MM.1S (cell line): ENCODE data around the gene BCL2.

ENCODE experiments used
- DNase-seq: peaks from one replicate; pipeline ENCODE4 v3.0.0-alpha.2; 2015
- H2AFZ ChIP-seq: fragments of 300-600 bp; sonication (generic); 2 replicates; pipeline ENCODE4 v1.6.0; 2016; ENCODE audit warnings: antibody characterized with exemption, low read length
- H3F3A ChIP-seq: fragments of 300-600 bp; sonication (generic); 2 replicates; pipeline ENCODE4 v1.6.1; 2016; ENCODE audit warnings: mild to moderate bottlenecking, antibody characterized with exemption, low read length, moderate library complexity, mixed read lengths; ENCODE audit not compliant: insufficient read depth
- H3K27ac ChIP-seq: fragments of 300-600 bp; sonication (generic); 2 replicates; pipeline ENCODE4 v1.5.1; 2016; ENCODE audit warnings: mild to moderate bottlenecking, low read length
- H3K27me3 ChIP-seq: fragments of 300-600 bp; sonication (generic); replicated peaks from 2 replicates; pipeline ENCODE4 v1.6.0; 2016; ENCODE audit warnings: low read length; ENCODE audit not compliant: insufficient read depth
- H3K36me3 ChIP-seq: fragments of 300-600 bp; sonication (generic); replicated peaks from 2 replicates; pipeline ENCODE4 v1.6.1; 2016; ENCODE audit warnings: mild to moderate bottlenecking, low read length, mixed read lengths; ENCODE audit not compliant: insufficient read depth
- H3K4me1 ChIP-seq: fragments of 300-600 bp; sonication (generic); 2 replicates; pipeline ENCODE4 v1.6.1; 2016; ENCODE audit warnings: low read length, mixed read lengths
- H3K4me2 ChIP-seq: fragments of 300-600 bp; sonication (generic); 2 replicates; pipeline ENCODE4 v1.6.0; 2016; ENCODE audit warnings: low read depth, low read length
- H3K4me3 ChIP-seq: fragments of 300-600 bp; sonication (generic); 2 replicates; pipeline ENCODE4 v1.5.1; 2016; ENCODE audit warnings: low read length, mixed read lengths
- H3K79me2 ChIP-seq: fragments of 300-600 bp; sonication (generic); 2 replicates; pipeline ENCODE4 v1.6.1; 2016; ENCODE audit warnings: mixed run types, low read length, mixed read lengths
- H3K9ac ChIP-seq: fragments of 300-600 bp; sonication (generic); 2 replicates; pipeline ENCODE4 v1.6.1; 2016; ENCODE audit warnings: low read length, mixed read lengths
- H3K9me2 ChIP-seq: fragments of 300-600 bp; sonication (generic); replicated peaks from 2 replicates; pipeline ENCODE4 v1.6.1; 2016; ENCODE audit warnings: mild to moderate bottlenecking, low read length, mixed read lengths; ENCODE audit not compliant: insufficient read depth
- H3K9me3 ChIP-seq: fragments of 300-600 bp; sonication (generic); replicated peaks from 2 replicates; pipeline ENCODE4 v1.6.1; 2016; ENCODE audit warnings: mild to moderate bottlenecking, low read length, mixed read lengths; ENCODE audit not compliant: insufficient read depth
- H4K20me1 ChIP-seq: fragments of 300-600 bp; sonication (generic); 2 replicates; pipeline ENCODE4 v1.6.1; 2016; ENCODE audit warnings: mild to moderate bottlenecking, low read length, moderate library complexity, mixed read lengths; ENCODE audit not compliant: insufficient read depth
- CTCF ChIP-seq: fragments of 300-600 bp; sonication (generic); IDR thresholded peaks from 2 replicates; pipeline ENCODE4 v1.5.1; 2016; ENCODE audit warnings: antibody characterized with exemption, low read length, mixed read lengths
- EZH2 ChIP-seq: fragments of 300-600 bp; sonication (generic); optimal IDR thresholded peaks from 2 replicates; pipeline ENCODE3; 2017; ENCODE audit warnings: low read depth, mild to moderate bottlenecking, antibody characterized with exemption, low read length, mixed read lengths
- EZH2phosphoT487 ChIP-seq: fragments of 300-600 bp; sonication (generic); IDR thresholded peaks from 2 replicates; pipeline ENCODE4 v1.6.1; 2018; ENCODE audit warnings: antibody characterized with exemption, low read length

Gene BCL2

GRCh38 chr18:63119647-63120046 is 199.9 kb downstream of the BCL2 start:
- Histone ChIP-seq H3K9me3 (no peaks in the 10 kb centered on the region), H3K27ac (no peak overlapping the region)

GRCh38 chr18:63113899-63114565 is 205.5 kb downstream of the BCL2 start:
- TF ChIP-seq EZH2phosphoT487 (no peak), CTCF (no peak), EZH2 (no peak)
- no peaks in the 10 kb centered on the region for H4K20me1 ChIP-seq
- H3K27ac ChIP-seq, result no peak overlapping the region
- DNase-seq, result no peak
- no peak overlapping the region for H3K9ac ChIP-seq
- H3K27me3 ChIP-seq, result no peaks in the 10 kb centered on the region
- H3K79me2 ChIP-seq, result no peaks in the 10 kb centered on the region
- H3K4me3 ChIP-seq, result no peak overlapping the region
- no peak overlapping the region for H2AFZ ChIP-seq
- no peak overlapping the region for H3K4me2 ChIP-seq
- H3K9me2 ChIP-seq, result no peaks in the 10 kb centered on the region
- no peaks in the 10 kb centered on the region for H3K36me3 ChIP-seq
- H3K4me1 ChIP-seq, result peaks cover 20% of the 10 kb centered on the region
- H3K9me3 ChIP-seq, result no peaks in the 10 kb centered on the region
- H3F3A ChIP-seq, result peaks cover 8% of the 10 kb centered on the region; the same call in 1 of the 2 replicates

More at GRCh38 chr18:63119647-63120046, 199.9 kb downstream of the BCL2 start:
- Histone ChIP-seq H3K9ac (no peak overlapping the region), H4K20me1 (no peaks in the 10 kb centered on the region), H3K4me3 (no peak overlapping the region), H3F3A (no peaks in the 10 kb centered on the region), H3K79me2 (no peaks in the 10 kb centered on the region), H2AFZ (no peak overlapping the region), H3K4me2 (no peak overlapping the region), H3K27me3 (no peaks in the 10 kb centered on the region), H3K36me3 (no peaks in the 10 kb centered on the region), H3K4me1 (no peaks in the 10 kb centered on the region), H3K9me2 (no peaks in the 10 kb centered on the region)
- no peak for DNase-seq
- TF ChIP-seq EZH2phosphoT487 (no peak), CTCF (peak; percentile 52)

GRCh38 chr18:63112706-63113105 is 206.9 kb downstream of the BCL2 start:
- Histone ChIP-seq H3K9me2 (no peaks in the 10 kb centered on the region), H3K9me3 (no peaks in the 10 kb centered on the region), H2AFZ (no peak overlapping the region), H3K27me3 (no peaks in the 10 kb centered on the region), H3K36me3 (no peaks in the 10 kb centered on the region), H3K4me3 (no peak overlapping the region), H4K20me1 (no peaks in the 10 kb centered on the region), H3K79me2 (no peaks in the 10 kb centered on the region), H3K9ac (no peak overlapping the region), H3K27ac (no peak overlapping the region), H3K4me2 (no peak overlapping the region; the same call in 1 of the 2 replicates), H3F3A (peaks cover 8% of the 10 kb centered on the region; the same call in 1 of the 2 replicates), H3K4me1 (peaks cover 20% of the 10 kb centered on the region)
- no peak for TF ChIP-seq CTCF
- no peak for DNase-seq
